ENCODE results near the gene SYT3. TPM values are rescaled to one million over a fixed set of nuclear protein-coding genes. Genes with fewer than 3 reads are reported as not detected.

Gene SYT3
- total and polyA plus RNA-seq, 2 of the 13 experiments (the other 11 are each of a cell fraction or from before 2014, with no cell fraction given), result not detected

DNA sequence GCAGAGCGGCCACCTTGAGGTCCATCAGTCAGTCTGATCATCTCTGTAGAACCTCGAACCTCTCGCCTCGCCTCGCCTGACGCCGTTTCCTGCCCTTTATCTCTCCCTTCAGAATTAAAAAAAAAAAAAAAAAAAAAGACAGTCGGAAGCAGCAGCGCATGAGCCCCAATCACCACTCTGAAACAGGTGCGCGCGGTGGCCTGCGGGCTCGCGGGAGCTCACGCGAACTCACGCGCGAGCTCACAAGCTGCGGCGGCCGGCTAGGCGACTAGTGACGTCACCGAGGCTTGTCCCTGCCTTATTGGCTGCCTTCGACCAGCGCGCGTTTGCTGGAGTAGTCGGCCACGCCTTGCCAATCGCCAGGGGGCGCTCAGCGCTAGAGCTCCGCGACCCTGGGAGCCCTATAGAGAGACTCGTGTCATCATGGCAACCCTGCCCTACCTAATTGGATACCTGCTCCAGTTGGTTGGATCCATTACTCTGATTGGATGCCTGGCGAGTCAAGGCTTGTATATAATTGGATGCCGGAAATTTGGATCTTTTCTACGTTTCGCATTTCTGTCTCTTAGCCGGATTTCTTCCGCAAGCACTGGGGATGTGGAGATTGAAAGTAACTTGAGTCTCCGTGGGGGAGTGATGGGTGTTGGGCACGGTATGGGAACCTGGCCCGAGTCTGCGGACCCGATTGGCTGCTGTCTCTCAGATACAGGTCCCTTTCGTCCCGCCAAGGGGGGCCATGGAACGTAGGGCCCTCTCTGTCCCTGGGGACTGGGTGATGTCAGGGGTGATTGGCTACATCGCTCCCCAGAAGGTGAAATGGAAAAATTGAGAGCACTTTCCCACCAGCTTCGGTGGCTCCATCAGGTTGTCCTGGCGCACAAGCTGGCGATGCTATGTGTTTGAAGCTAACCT, 31.6 kb downstream of the SYT3 start:
- no peak overlapping the region for H3K4me3 ChIP-seq (replicated peaks in 1 of 3; ENCODE audit: insufficient read depth in 1 of 3, low read depth in 2 of 3, low read length in 3 of 3)
- CTCF ChIA-PET (ENCODE audit: low intra/inter-chr PET ratio, low total read pairs), result no interaction called here
- no peaks in the 10 kb centered on the region for H3K79me2 ChIP-seq (ENCODE audit: insufficient read depth, low read length)
- ATAC-seq (peak; percentile 67), DNase-seq (ENCODE audit: low spot score) (peak; percentile 31), FAIRE-seq (no peak)
- no peaks in the 10 kb centered on the region for H3K36me3 ChIP-seq (replicated peaks in 1 of 2; ENCODE audit: control insufficient read depth in 1 of 2, insufficient read depth in 2 of 2, low read length in 2 of 2)
- H3K27ac ChIP-seq (ENCODE audit: extremely low read length, insufficient read depth, low read length), result no peak overlapping the region
- TF ChIP-seq, protein P1, sequence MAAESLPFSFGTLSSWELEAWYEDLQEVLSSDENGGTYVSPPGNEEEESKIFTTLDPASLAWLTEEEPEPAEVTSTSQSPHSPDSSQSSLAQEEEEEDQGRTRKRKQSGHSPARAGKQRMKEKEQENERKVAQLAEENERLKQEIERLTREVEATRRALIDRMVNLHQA (CRISPR knock-in tag; IDR thresholded peaks at IDR 0.05), result no peak
- no peak for TF ChIP-seq ZSCAN9 (CRISPR knock-in tag; IDR thresholded peaks at IDR 0.05; ENCODE audit: borderline replicate concordance)
- peak; percentile 29; the same call in 1 of the 2 replicates for TF ChIP-seq RAD21 (CRISPR knock-in tag; IDR thresholded peaks at IDR 0.05)
- TF ChIP-seq, protein P2, sequence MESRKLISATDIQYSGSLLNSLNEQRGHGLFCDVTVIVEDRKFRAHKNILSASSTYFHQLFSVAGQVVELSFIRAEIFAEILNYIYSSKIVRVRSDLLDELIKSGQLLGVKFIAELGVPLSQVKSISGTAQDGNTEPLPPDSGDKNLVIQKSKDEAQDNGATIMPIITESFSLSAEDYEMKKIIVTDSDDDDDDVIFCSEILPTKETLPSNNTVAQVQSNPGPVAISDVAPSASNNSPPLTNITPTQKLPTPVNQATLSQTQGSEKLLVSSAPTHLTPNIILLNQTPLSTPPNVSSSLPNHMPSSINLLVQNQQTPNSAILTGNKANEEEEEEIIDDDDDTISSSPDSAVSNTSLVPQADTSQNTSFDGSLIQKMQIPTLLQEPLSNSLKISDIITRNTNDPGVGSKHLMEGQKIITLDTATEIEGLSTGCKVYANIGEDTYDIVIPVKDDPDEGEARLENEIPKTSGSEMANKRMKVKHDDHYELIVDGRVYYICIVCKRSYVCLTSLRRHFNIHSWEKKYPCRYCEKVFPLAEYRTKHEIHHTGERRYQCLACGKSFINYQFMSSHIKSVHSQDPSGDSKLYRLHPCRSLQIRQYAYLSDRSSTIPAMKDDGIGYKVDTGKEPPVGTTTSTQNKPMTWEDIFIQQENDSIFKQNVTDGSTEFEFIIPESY (CRISPR knock-in tag; IDR thresholded peaks at IDR 0.05), result peak; percentile 59
- TF ChIP-seq NFYC (CRISPR knock-in tag; IDR thresholded peaks at IDR 0.05), result peak; percentile 63
- peak; percentile 98 for TF ChIP-seq RFXANK (CRISPR knock-in tag; IDR thresholded peaks at IDR 0.05)
- TF ChIP-seq RFX5 (IDR thresholded peaks at IDR 0.05; ENCODE audit: low read depth, low read length), result peak; percentile 98
- TF ChIP-seq RFXAP (CRISPR knock-in tag; IDR thresholded peaks at IDR 0.05; ENCODE audit: borderline replicate concordance), result peak; percentile 99
- TF ChIP-seq NFYB (CRISPR knock-in tag; IDR thresholded peaks at IDR 0.05), result peak; percentile 46
- TF ChIP-seq, protein P3, sequence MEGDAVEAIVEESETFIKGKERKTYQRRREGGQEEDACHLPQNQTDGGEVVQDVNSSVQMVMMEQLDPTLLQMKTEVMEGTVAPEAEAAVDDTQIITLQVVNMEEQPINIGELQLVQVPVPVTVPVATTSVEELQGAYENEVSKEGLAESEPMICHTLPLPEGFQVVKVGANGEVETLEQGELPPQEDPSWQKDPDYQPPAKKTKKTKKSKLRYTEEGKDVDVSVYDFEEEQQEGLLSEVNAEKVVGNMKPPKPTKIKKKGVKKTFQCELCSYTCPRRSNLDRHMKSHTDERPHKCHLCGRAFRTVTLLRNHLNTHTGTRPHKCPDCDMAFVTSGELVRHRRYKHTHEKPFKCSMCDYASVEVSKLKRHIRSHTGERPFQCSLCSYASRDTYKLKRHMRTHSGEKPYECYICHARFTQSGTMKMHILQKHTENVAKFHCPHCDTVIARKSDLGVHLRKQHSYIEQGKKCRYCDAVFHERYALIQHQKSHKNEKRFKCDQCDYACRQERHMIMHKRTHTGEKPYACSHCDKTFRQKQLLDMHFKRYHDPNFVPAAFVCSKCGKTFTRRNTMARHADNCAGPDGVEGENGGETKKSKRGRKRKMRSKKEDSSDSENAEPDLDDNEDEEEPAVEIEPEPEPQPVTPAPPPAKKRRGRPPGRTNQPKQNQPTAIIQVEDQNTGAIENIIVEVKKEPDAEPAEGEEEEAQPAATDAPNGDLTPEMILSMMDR (CRISPR knock-in tag; IDR thresholded peaks at IDR 0.05), result peak; percentile 62
- TF ChIP-seq PAX8 (CRISPR knock-in tag; IDR thresholded peaks at IDR 0.05; ENCODE audit: borderline replicate concordance), result no peak
- TF ChIP-seq ATF7 (IDR thresholded peaks at IDR 0.05), result peak; percentile 89
- TF ChIP-seq ATF7 (CRISPR knock-in tag; IDR thresholded peaks at IDR 0.05), result no peak
- peak; percentile 43; the same call in 1 of the 2 replicates for TF ChIP-seq CREM (IDR thresholded peaks at IDR 0.05)
- TF ChIP-seq CREM (CRISPR knock-in tag; IDR thresholded peaks at IDR 0.05), result no peak
- peak; percentile 96 for TF ChIP-seq CREB1 (IDR thresholded peaks at IDR 0.05)
- peak; percentile 70 for TF ChIP-seq CREB1 (CRISPR knock-in tag; IDR thresholded peaks at IDR 0.05)
- TF ChIP-seq, protein P4, sequence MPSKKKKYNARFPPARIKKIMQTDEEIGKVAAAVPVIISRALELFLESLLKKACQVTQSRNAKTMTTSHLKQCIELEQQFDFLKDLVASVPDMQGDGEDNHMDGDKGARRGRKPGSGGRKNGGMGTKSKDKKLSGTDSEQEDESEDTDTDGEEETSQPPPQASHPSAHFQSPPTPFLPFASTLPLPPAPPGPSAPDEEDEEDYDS (CRISPR knock-in tag; IDR thresholded peaks at IDR 0.05), result no peak
- TF ChIP-seq HOXA3 (CRISPR knock-in tag; IDR thresholded peaks at IDR 0.05), result 0 out of 2 replicates have a peak, but pooled peaks have one; percentile 20
- no peak for TF ChIP-seq ZFP36L2 (CRISPR knock-in tag; IDR thresholded peaks at IDR 0.05)
- WGBS (ENCODE audit: low lambda C conversion rate), result 73% methylated on average over 42 of the region's 56 CpGs
- POLR2A ChIA-PET, result no interaction called here
- no peak overlapping the region for H2AFZ ChIP-seq (ENCODE audit: low read length)
- no peaks in the 10 kb centered on the region for H4K20me1 ChIP-seq (ENCODE audit: insufficient read depth, low read length)
- in situ Hi-C loops (cut with HindIII; ENCODE audit: extremely low pct_ligation_motif_present, low pct_unique_long_range_greater_than_20kb) (loop anchor here (10.0 kb wide), 1 partner anchor 177 kb away; no protein-coding TSS in a partner anchor), intact Hi-C loops (cut with micrococcal nuclease; ENCODE audit: unreplicated experiment) (no loop called here)
- no peaks in the 10 kb centered on the region for H3K9me3 ChIP-seq (ENCODE audit: low read length)
- no peak overlapping the region for H3K4me2 ChIP-seq (ENCODE audit: low read depth, low read length)
- H3K9ac ChIP-seq (ENCODE audit: insufficient read depth, low read depth, low read length), result no peak overlapping the region
- no TSS peak for BruUV-seq (replicated peaks)
- no peaks in the 10 kb centered on the region for H3K4me1 ChIP-seq (ENCODE audit: insufficient read depth, low read length)
- H3K27me3 ChIP-seq (ENCODE audit: control insufficient read depth in 1 of 2, insufficient read depth in 2 of 2, low read length in 2 of 2), result no peaks in the 10 kb centered on the region

Measured in HepG2 (cell line).